Left lung (tissue), 10 donors: ENCODE results near the gene IL20RB. TPM values are rescaled to one million over a fixed set of nuclear protein-coding genes. Genes with fewer than 3 reads are reported as not detected.

Experiments
- ATAC-seq: fragments of 200-7000 bp; cut with Tn5 transposase; one replicate; pipeline ENCODE4 v1.9.1; 2020; ENCODE audit warnings: moderate library complexity
- DNase-seq, 4 donors: peaks; one replicate each; pipeline ENCODE4 v3.0.0-alpha.2; 2013 to 2020
- H3K27ac ChIP-seq, 2 donors: fragments of 200-600 bp; sonication (generic) in 1 of 2; one replicate each; pipeline versions ENCODE4 v1.5.0 to v1.8.0; 2020 to 2021
- H3K27me3 ChIP-seq, 2 donors: fragments of 200-600 bp; sonication (generic) in 1 of 2; one replicate each; pipeline versions ENCODE4 v1.5.0 to v1.8.0; 2020 to 2021
- H3K36me3 ChIP-seq, 2 donors: fragments of 200-600 bp; sonication (generic) in 1 of 2; one replicate each; pipeline versions ENCODE4 v1.5.0 to v1.8.0; 2020 to 2021
- H3K4me1 ChIP-seq, 2 donors: fragments of 200-600 bp; one replicate each; pipeline ENCODE4 v1.8.0; 2021
- H3K4me3 ChIP-seq, 2 donors: fragments of 200-600 bp; sonication (generic) in 1 of 2; one replicate each; pipeline versions ENCODE4 v1.5.0 to v1.8.0; 2020 to 2021; ENCODE audit warnings: mild to moderate bottlenecking in 1 of 2
- H3K9me3 ChIP-seq, 2 donors: fragments of 200-600 bp; sonication (generic) in 1 of 2; one replicate each; pipeline versions ENCODE4 v1.5.0 to v1.8.0; 2020 to 2021
- intact Hi-C, 2 donors: fragments of 100-400 bp; cut with DNase I; formaldehyde crosslinking; loops; one replicate each; pipeline versions ENCODE4 v1.11.2 to v1.14.2; 2022
- polyA plus RNA-seq, 6 donors: library from polyadenylated mRNA; unstranded; fragments of 120-200 nt; gene quantifications; one replicate each; pipeline ENCODE4 v1.2.1, GENCODE V29; 2013; ENCODE audit not compliant: insufficient read length in 6 of 6
- total RNA-seq, 2 donors: library from RNA; stranded (reverse); fragmentation: NEBNext Ultra II Directional; extraction: Animal tissue kit (Norgen Biotek cat#: 25700); gene quantifications; one replicate each; pipeline ENCODE4 v1.2.1, GENCODE V29; 2021
- TF ChIP-seq, protein P1 (sequence below), 2 donors: fragments of 200-600 bp; sonication (generic) in 1 of 2; IDR thresholded peaks; one replicate each; pipeline versions ENCODE4 v1.5.0 to v1.8.0; 2021; ENCODE audit warnings: antibody characterized with exemption in 2 of 2
- donor health status: DM: no; HTN: yes; CAD: no.
- donor health status: DM: no; HTN: no; CAD: no.

Gene IL20RB
- total and polyA plus RNA-seq, 8 donors = 0.61 to 1.9 (median 1.0) TPM

DNA sequence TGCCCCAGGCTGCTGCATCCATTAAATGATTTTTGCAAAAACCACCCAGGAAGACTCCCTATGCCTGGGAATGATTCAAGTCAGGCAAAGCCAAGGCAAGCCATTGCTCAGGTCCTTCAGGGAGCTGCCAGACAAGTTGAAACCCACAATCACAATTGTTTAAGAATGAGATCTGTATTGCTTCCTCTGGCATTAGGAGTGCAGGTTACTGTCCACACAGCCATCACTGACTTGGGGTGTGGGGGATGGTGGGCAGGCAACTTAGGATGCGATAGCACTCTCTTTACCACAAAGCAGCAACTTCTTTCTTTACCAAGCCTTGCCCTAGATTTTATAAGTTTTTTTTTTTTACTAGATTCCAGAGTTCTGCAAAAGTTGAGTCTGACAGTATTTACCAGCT lies 15.0 kb upstream of the IL20RB start:
- Histone ChIP-seq H3K36me3 (peaks cover 0 to 9% of the 10 kb centered on the region in 2 donors), H3K27me3 (no peaks in the 10 kb centered on the region), H3K9me3 (no peaks in the 10 kb centered on the region), H3K27ac (peak overlapping the region in 1 of 2 donors; percentile 42), H3K4me1 (peaks cover 9 to 60% of the 10 kb centered on the region in 2 donors), H3K4me3 (no peak overlapping the region)
- no peak for DNase-seq
- no peak for ATAC-seq
- intact Hi-C loops = no loop called here
- TF ChIP-seq, protein P1, sequence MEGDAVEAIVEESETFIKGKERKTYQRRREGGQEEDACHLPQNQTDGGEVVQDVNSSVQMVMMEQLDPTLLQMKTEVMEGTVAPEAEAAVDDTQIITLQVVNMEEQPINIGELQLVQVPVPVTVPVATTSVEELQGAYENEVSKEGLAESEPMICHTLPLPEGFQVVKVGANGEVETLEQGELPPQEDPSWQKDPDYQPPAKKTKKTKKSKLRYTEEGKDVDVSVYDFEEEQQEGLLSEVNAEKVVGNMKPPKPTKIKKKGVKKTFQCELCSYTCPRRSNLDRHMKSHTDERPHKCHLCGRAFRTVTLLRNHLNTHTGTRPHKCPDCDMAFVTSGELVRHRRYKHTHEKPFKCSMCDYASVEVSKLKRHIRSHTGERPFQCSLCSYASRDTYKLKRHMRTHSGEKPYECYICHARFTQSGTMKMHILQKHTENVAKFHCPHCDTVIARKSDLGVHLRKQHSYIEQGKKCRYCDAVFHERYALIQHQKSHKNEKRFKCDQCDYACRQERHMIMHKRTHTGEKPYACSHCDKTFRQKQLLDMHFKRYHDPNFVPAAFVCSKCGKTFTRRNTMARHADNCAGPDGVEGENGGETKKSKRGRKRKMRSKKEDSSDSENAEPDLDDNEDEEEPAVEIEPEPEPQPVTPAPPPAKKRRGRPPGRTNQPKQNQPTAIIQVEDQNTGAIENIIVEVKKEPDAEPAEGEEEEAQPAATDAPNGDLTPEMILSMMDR (IDR thresholded peaks at IDR 0.05) = no peak

DNA sequence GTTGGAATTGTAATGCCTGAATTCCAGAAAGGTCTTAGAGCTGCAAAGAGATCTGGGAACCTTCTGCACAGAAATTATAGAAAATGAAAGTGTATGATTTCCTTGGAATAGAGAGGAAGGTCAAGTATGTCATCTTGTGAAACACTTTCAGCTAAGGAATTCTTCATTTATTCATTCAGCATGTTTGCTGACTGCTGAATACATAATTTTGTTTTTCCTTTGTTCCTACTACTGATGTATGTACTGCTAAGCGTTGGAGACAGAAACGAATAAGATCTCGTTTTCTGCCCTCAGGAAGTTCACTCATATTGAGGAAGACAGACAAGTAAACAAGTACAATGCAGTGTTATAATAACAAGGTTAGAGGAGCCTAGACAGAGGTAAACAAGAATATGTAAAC lies 14.3 kb upstream of the IL20RB start:
- intact Hi-C loops = no loop called here
- Histone ChIP-seq H3K27me3 (no peaks in the 10 kb centered on the region), H3K27ac (peak overlapping the region in 1 of 2 donors; percentile 42), H3K4me3 (no peak overlapping the region), H3K4me1 (peaks cover 9 to 53% of the 10 kb centered on the region in 2 donors), H3K36me3 (peaks cover 0 to 9% of the 10 kb centered on the region in 2 donors), H3K9me3 (no peaks in the 10 kb centered on the region)
- TF ChIP-seq, protein P1 (IDR thresholded peaks at IDR 0.05) = no peak
- no peak for DNase-seq
- ATAC-seq = no peak

DNA sequence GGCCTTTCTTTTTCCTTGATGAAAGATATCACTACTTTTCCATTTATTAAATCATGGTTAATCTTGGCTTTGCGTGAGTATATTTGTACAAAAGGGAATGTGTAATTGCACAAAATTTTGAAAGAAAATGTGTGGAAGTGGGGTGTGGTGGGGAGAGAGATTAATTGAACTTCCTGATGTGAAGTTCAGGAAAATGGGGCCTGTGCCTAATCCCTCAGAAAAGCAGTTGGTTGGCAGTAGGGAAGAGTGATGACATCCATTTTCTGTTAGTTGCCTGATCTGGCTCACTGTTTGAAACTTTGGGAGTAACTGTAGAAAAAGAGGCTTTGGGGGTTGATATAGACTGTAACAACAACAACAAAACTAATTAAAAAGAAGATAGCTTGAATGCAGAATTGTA lies 10.8 kb upstream of the IL20RB start:
- TF ChIP-seq, protein P1 (IDR thresholded peaks at IDR 0.05) = no peak
- Histone ChIP-seq H3K9me3 (no peaks in the 10 kb centered on the region), H3K27me3 (no peaks in the 10 kb centered on the region), H3K27ac (no peak overlapping the region), H3K4me3 (no peak overlapping the region), H3K36me3 (peaks cover 0 to 9% of the 10 kb centered on the region in 2 donors), H3K4me1 (peaks cover 9 to 34% of the 10 kb centered on the region in 2 donors)
- intact Hi-C loops = no loop called here
- ATAC-seq = no peak
- no peak for DNase-seq

DNA sequence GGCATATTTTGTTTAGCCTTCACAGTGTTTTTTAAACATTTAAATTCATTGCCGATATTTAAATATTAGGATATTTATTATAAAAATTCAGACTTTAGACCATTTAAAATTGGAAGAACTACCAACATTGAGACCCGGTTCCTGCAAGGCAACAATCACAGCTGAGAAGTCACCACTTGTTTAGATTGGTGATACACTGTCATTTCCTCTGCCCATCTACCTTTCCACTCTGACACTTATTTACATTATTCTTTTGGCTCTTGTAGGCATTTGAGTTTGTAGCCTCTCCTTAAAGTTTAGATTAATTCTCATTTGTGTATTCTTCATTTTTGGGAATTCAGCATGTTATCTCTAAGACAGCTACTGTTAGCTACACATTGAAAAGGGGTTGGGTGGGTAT lies 10.3 kb upstream of the IL20RB start:
- DNase-seq (no peak), ATAC-seq (no peak)
- peaks cover 0 to 9% of the 10 kb centered on the region in 2 donors for H3K36me3 ChIP-seq
- H3K4me3 ChIP-seq = no peak overlapping the region
- no peak overlapping the region for H3K27ac ChIP-seq
- intact Hi-C loops = no loop called here
- no peaks in the 10 kb centered on the region for H3K27me3 ChIP-seq
- H3K4me1 ChIP-seq = peaks cover 9 to 29% of the 10 kb centered on the region in 2 donors
- no peaks in the 10 kb centered on the region for H3K9me3 ChIP-seq
- TF ChIP-seq, protein P1 (IDR thresholded peaks at IDR 0.05) = no peak

DNA sequence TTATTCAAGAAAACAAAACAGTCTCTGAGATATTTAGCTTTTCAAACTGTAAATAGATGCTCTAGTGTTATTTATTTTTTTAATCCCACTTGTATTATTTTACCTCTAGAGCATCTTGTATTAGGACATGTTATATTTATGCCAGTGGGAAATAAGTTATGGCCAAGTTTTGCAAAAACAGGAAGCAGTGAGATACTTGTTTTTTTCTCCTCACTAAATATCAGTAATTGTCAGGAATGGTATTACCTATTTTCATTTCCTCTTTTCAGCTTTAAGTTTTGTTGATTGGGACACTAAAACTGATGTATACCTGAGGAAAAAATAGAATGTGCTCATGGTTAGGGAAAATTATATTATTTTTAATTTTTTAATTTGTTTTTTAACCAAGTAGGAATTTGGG lies 8.6 kb upstream of the IL20RB start:
- peaks cover 0 to 15% of the 10 kb centered on the region in 2 donors for H3K4me1 ChIP-seq

More for the DNA sequence above, 8.6 kb upstream of the IL20RB start:
- intact Hi-C loops = no loop called here
- H3K36me3 ChIP-seq = peaks cover 0 to 9% of the 10 kb centered on the region in 2 donors
- ATAC-seq (no peak), DNase-seq (no peak)
- TF ChIP-seq, protein P1 (IDR thresholded peaks at IDR 0.05) = no peak
- H3K4me3 ChIP-seq = no peak overlapping the region
- H3K9me3 ChIP-seq = no peaks in the 10 kb centered on the region
- no peak overlapping the region for H3K27ac ChIP-seq
- H3K27me3 ChIP-seq = no peaks in the 10 kb centered on the region
